HepG2 (cell line): ENCODE measurements around the gene RPS6KC1. TPM values are rescaled to one million over a fixed set of nuclear protein-coding genes. Genes with fewer than 3 reads are reported as not detected.

Source experiments
- POGZ ChIP-seq: sonication (generic); formaldehyde crosslinking; IDR thresholded peaks from 2 replicates; pipeline ENCODE4 v1.4.0; 2020; ENCODE audit warnings: mild to moderate bottlenecking, missing genetic modification reagents
- RXRA ChIP-seq: sonication (generic); formaldehyde crosslinking; IDR thresholded peaks from 2 replicates; pipeline ENCODE4 v1.5.1; 2020; ENCODE audit warnings: missing genetic modification reagents
- SMARCE1 ChIP-seq: fragments of 450-650 bp; IDR thresholded peaks from 2 replicates; pipeline ENCODE4 v1.6.1; 2017; ENCODE audit warnings: borderline replicate concordance
- TEAD2 ChIP-seq: sonication (generic); formaldehyde crosslinking; IDR thresholded peaks from 2 replicates; pipeline ENCODE4 v1.9.0; 2021; ENCODE audit warnings: missing genetic modification reagents
- ZMYM2 ChIP-seq: sonication (generic); formaldehyde crosslinking; IDR thresholded peaks from 2 replicates; pipeline ENCODE4 v1.8.0; 2022; ENCODE audit warnings: mild to moderate bottlenecking, missing genetic modification reagents
- ZNF572 ChIP-seq: sonication (generic); formaldehyde crosslinking; IDR thresholded peaks from 2 replicates; pipeline ENCODE4 v1.5.1; 2020; ENCODE audit warnings: mild to moderate bottlenecking, missing genetic modification reagents
- ZNF737 ChIP-seq: sonication (generic); formaldehyde crosslinking; IDR thresholded peaks from 2 replicates; pipeline ENCODE4 v1.5.0; 2020; ENCODE audit warnings: missing genetic modification reagents, mild to moderate bottlenecking, borderline replicate concordance
- polyA plus RNA-seq, 8 experiments: library from polyadenylated mRNA; depleted of rRNA in 3 of 8; stranded (reverse) in 7 of 8; unstranded in 1 of 8; fragments of >200 nt; fragmentation: Illumina TruSeq in 4 of 8; extraction: Trizol in 4 of 8; gene quantifications; 2 replicates each; pipeline versions ENCODE4 v1.2.1 to v1.2.3, GENCODE V29; 2011 to 2016; ENCODE audit warnings: low read depth in 4 of 8, missing spikeins in 1 of 8, mixed read lengths in 1 of 8; ENCODE audit not compliant: insufficient read depth in 1 of 8
- total RNA-seq, 5 experiments: library from RNA; depleted of rRNA; stranded (reverse); fragments of >200 nt; fragmentation: Illumina TruSeq; extraction: Trizol; gene quantifications; 2 replicates each; pipeline ENCODE4 v1.2.3, GENCODE V29; 2016; ENCODE audit warnings: low read depth in 1 of 5
- TF ChIP-seq, protein P1 (sequence below): sonication (generic); formaldehyde crosslinking; IDR thresholded peaks from 2 replicates; pipeline ENCODE4 v1.9.0; 2021; ENCODE audit warnings: missing genetic modification reagents, borderline replicate concordance
- TF ChIP-seq, protein P2 (sequence below): sonication (generic); formaldehyde crosslinking; conservative IDR thresholded peaks from 2 replicates; pipeline ENCODE4 v1.8.0; 2022; ENCODE audit warnings: mild to moderate bottlenecking, moderate library complexity, missing genetic modification reagents
- TF ChIP-seq, protein P3 (sequence below): fragments of 450-650 bp; IDR thresholded peaks from 2 replicates; pipeline ENCODE4 v1.6.1; 2016
- TF ChIP-seq, protein P4 (sequence below): sonication (generic); formaldehyde crosslinking; IDR thresholded peaks from 2 replicates; pipeline ENCODE4 v1.5.0; 2020; ENCODE audit warnings: missing genetic modification reagents
- TF ChIP-seq, protein P5 (sequence below): IDR thresholded peaks from 2 replicates; pipeline ENCODE4 v1.6.1; 2016; ENCODE audit warnings: mild to moderate bottlenecking
- TF ChIP-seq, protein P6 (sequence below): sonication (generic); formaldehyde crosslinking; IDR thresholded peaks from 2 replicates; pipeline ENCODE4 v1.5.1; 2020; ENCODE audit warnings: missing genetic modification reagents, mild to moderate bottlenecking, borderline replicate concordance
- TF ChIP-seq, protein P7 (sequence below): sonication (generic); formaldehyde crosslinking; IDR thresholded peaks from 2 replicates; pipeline ENCODE4 v1.8.1; 2023; ENCODE audit warnings: mild to moderate bottlenecking, missing genetic modification reagents

RPS6KC1 gene
- total and polyA plus RNA-seq, 2 of the 13 experiments (the other 11 are each of a cell fraction or from before 2014, with no cell fraction given), result 11.0 to 25.2 TPM

DNA sequence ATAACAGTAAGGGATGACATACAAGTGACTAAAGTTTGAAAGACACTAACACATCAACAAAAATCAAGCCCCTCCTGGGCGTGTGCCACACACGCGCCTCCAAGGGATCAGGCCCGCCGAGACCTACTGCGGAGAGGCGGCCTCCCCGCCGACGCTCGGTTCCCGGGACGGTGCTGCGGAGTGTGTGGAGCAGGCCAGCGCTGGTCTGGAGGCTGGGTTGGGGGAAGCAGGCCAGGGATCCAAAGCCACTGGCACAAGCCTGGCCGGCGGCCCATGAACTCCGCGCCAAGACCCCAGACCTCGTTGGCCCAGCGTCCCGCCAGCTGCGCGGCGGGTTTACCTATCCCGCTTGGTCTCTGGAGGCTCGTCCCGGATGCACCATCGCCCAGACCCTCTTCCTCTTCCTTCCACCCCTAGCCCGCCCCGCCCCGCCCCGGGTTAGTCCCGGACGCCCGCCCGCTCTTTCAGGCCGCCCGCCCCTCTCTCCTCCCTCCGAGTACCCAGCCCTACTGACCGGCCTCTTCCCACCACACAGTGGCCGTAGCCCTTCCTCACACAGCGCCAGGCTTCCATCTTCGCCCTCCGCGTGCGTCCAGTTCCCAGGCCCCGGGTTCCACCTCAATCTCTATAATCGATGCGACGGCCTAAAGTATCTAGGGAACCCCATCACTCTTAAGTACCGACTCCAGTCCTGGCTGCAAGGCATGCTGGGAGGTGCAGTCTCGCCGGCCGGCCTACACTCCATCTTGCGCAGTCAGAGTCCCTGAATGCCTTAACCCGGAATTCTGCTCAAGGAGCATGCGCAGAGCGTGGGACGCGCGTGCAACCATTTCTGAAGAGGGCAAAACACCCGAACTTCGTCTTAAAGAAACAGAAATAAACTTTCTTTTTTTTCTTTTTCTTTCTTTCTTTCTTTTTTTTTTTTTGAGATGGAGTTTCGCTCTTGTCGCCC lies 35.7 kb upstream of the RPS6KC1 start, which contains the start of gene ANGEL2 (continued):
- TF ChIP-seq, protein P1, sequence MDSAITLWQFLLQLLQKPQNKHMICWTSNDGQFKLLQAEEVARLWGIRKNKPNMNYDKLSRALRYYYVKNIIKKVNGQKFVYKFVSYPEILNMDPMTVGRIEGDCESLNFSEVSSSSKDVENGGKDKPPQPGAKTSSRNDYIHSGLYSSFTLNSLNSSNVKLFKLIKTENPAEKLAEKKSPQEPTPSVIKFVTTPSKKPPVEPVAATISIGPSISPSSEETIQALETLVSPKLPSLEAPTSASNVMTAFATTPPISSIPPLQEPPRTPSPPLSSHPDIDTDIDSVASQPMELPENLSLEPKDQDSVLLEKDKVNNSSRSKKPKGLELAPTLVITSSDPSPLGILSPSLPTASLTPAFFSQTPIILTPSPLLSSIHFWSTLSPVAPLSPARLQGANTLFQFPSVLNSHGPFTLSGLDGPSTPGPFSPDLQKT (CRISPR knock-in tag), result no peak
- TF ChIP-seq, protein P2, sequence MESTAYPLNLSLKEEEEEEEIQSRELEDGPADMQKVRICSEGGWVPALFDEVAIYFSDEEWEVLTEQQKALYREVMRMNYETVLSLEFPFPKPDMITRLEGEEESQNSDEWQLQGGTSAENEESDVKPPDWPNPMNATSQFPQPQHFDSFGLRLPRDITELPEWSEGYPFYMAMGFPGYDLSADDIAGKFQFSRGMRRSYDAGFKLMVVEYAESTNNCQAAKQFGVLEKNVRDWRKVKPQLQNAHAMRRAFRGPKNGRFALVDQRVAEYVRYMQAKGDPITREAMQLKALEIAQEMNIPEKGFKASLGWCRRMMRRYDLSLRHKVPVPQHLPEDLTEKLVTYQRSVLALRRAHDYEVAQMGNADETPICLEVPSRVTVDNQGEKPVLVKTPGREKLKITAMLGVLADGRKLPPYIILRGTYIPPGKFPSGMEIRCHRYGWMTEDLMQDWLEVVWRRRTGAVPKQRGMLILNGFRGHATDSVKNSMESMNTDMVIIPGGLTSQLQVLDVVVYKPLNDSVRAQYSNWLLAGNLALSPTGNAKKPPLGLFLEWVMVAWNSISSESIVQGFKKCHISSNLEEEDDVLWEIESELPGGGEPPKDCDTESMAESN, result peak; percentile 40; the same call in 1 of the 2 replicates
- TF ChIP-seq, protein P3, sequence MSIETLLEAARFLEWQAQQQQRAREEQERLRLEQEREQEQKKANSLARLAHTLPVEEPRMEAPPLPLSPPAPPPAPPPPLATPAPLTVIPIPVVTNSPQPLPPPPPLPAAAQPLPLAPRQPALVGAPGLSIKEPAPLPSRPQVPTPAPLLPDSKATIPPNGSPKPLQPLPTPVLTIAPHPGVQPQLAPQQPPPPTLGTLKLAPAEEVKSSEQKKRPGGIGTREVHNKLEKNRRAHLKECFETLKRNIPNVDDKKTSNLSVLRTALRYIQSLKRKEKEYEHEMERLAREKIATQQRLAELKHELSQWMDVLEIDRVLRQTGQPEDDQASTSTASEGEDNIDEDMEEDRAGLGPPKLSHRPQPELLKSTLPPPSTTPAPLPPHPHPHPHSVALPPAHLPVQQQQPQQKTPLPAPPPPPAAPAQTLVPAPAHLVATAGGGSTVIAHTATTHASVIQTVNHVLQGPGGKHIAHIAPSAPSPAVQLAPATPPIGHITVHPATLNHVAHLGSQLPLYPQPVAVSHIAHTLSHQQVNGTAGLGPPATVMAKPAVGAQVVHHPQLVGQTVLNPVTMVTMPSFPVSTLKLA, result no peak
- TF ChIP-seq ZNF572 (CRISPR knock-in tag), result no peak
- TF ChIP-seq, protein P4, sequence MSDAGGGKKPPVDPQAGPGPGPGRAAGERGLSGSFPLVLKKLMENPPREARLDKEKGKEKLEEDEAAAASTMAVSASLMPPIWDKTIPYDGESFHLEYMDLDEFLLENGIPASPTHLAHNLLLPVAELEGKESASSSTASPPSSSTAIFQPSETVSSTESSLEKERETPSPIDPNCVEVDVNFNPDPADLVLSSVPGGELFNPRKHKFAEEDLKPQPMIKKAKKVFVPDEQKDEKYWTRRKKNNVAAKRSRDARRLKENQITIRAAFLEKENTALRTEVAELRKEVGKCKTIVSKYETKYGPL (CRISPR knock-in tag), result no peak
- TF ChIP-seq, protein P5, sequence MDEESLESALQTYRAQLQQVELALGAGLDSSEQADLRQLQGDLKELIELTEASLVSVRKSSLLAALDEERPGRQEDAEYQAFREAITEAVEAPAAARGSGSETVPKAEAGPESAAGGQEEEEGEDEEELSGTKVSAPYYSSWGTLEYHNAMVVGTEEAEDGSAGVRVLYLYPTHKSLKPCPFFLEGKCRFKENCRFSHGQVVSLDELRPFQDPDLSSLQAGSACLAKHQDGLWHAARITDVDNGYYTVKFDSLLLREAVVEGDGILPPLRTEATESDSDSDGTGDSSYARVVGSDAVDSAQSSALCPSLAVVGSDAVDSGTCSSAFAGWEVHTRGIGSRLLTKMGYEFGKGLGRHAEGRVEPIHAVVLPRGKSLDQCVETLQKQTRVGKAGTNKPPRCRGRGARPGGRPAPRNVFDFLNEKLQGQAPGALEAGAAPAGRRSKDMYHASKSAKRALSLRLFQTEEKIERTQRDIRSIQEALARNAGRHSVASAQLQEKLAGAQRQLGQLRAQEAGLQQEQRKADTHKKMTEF, result peak; percentile 73; the same call in 1 of the 2 replicates
- TF ChIP-seq ZNF737 (CRISPR knock-in tag), result 0 out of 2 replicates have a peak, but pooled peaks have one; percentile 81
- TF ChIP-seq TEAD2 (CRISPR knock-in tag), result peak; percentile 45; the same call in 1 of the 2 replicates
- TF ChIP-seq RXRA (CRISPR knock-in tag), result peak; percentile 44
- TF ChIP-seq, protein P6, sequence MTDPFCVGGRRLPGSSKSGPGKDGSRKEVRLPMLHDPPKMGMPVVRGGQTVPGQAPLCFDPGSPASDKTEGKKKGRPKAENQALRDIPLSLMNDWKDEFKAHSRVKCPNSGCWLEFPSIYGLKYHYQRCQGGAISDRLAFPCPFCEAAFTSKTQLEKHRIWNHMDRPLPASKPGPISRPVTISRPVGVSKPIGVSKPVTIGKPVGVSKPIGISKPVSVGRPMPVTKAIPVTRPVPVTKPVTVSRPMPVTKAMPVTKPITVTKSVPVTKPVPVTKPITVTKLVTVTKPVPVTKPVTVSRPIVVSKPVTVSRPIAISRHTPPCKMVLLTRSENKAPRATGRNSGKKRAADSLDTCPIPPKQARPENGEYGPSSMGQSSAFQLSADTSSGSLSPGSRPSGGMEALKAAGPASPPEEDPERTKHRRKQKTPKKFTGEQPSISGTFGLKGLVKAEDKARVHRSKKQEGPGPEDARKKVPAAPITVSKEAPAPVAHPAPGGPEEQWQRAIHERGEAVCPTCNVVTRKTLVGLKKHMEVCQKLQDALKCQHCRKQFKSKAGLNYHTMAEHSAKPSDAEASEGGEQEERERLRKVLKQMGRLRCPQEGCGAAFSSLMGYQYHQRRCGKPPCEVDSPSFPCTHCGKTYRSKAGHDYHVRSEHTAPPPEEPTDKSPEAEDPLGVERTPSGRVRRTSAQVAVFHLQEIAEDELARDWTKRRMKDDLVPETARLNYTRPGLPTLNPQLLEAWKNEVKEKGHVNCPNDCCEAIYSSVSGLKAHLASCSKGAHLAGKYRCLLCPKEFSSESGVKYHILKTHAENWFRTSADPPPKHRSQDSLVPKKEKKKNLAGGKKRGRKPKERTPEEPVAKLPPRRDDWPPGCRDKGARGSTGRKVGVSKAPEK (CRISPR knock-in tag), result no peak
- TF ChIP-seq POGZ (CRISPR knock-in tag), result peak; percentile 72
- no peak for TF ChIP-seq ZMYM2 (CRISPR knock-in tag)
- TF ChIP-seq SMARCE1, result no peak
- TF ChIP-seq, protein P7, sequence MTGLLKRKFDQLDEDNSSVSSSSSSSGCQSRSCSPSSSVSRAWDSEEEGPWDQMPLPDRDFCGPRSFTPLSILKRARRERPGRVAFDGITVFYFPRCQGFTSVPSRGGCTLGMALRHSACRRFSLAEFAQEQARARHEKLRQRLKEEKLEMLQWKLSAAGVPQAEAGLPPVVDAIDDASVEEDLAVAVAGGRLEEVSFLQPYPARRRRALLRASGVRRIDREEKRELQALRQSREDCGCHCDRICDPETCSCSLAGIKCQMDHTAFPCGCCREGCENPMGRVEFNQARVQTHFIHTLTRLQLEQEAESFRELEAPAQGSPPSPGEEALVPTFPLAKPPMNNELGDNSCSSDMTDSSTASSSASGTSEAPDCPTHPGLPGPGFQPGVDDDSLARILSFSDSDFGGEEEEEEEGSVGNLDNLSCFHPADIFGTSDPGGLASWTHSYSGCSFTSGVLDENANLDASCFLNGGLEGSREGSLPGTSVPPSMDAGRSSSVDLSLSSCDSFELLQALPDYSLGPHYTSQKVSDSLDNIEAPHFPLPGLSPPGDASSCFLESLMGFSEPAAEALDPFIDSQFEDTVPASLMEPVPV (CRISPR knock-in tag), result peak; percentile 72; the same call in 1 of the 2 replicates
